Measurements from ENCODE around the gene NHERF2.

NHERF2 gene

DNA sequence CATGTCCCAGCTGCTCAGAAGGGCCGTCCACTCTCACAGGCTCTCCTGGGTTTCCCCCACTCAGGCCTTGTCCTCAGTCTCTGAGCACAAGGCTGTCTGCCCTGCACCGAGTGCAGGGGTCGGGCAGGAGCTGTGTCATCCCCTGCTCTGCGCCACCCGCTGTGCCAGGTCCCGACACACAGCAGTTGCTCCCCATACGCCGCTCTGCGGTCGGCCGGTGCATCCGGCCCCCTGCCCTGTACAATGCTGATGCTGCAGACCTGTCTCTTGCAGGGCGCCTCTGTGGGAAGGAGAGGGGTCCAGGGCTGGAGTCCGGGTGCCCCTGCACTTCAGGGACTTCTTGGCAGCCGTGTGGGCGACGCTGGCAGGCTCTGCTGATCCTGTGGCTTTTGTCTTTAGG is 27.2 kb downstream of the NHERF2 start:
- no peak for DNase-seq
- TF ChIP-seq GATA1 (IDR thresholded peaks at IDR 0.05; ENCODE audit: low read depth, low read length), result no peak
- no peak for TF ChIP-seq POLR2A (IDR thresholded peaks at IDR 0.05; ENCODE audit: low read length)

DNA sequence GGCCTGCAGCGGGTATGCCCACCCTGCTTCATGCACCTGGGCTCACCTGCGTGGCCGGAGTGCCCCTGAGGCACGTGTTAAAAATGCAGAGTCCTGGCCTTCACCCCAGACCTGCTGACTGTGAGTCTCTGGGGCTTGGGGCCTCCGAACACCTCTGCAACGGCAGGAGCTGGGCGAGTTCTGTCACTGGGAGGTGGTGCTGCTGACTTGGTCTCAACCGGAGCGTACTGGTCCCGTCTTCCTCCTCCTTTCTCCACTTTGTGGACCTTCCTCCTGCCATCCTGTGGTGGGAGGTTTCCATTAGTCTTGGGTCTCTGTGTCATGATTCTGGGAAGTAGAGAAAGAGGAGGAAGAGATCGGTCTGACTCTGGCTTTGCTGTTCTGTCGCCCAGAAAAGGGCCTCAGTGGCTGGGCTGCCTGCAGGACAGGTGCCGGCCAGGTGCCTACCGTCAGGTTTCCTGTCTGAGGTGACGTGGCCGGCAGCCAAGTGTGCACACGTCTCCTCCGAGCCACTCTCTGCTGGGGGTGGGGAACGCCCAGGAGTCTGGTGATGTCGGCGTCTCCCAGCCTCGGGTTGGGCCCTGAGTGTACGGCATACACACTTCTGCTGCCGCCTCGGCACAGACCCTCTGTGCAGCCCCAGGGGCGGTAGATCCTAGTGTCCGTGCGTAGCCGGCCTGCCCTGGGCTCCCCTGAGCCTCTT is 28.0 kb downstream of the NHERF2 start:
- no peak for TF ChIP-seq POLR2A (IDR thresholded peaks at IDR 0.05; ENCODE audit: low read length)
- no peak for TF ChIP-seq GATA1 (IDR thresholded peaks at IDR 0.05; ENCODE audit: low read depth, low read length)
- no peak for DNase-seq

DNA sequence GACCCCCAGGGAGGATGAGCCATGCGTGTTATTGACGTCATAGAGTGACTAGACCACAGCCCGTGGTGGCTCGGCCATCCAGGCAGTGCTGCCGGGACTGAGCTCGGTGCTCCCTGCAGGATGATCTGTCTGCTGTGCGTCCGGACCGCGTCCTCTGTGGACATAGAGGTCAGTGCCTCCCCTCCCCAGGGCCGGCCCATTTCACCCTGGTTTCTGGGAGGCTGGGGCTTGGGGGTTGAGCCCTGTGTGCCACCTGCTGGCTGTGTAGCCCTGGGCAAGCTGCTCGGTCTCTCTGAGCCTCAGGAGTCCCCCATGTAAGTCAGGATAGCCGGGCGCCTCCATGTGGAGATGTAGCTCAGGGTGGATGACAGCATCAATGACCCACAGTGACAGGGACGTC is 29.4 kb downstream of the NHERF2 start:
- DNase-seq, result no peak

DNA sequence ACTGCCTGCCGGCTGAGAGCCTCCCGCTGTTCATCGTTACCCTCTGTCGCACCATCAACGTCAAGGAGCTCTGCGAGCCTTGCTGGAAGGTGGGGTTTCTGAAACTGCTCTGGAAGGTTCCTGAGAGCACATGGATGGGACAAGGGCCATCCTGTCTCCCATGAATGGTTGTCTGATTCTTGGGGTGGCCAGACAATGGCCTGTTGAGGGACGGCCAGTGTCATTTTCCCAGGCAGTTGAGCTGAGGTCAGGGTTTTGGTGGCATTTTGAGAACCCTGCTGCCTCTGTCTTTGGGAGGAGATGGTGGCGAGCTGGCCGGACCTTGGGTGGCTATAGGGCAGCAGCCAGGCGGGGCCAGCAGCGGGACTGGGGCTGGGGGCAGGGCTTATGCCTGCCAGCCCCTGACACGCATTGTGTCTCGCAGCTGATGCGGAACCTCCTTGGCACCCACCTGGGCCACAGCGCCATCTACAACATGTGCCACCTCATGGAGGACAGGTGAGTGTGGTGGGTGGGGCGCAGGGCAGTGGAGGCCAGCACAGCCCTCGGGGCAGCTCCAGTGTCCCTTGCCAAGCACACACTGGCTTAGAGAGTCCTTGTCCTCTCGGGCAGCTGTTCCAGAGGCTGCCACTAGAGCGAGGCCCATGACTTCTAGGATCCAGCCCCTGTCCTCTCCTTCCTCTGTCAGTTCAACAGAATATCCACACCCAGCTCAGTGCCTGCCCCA is 30.1 kb downstream of the NHERF2 start:
- TF ChIP-seq GATA1 (IDR thresholded peaks at IDR 0.05; ENCODE audit: low read depth, low read length) (no peak), POLR2A (IDR thresholded peaks at IDR 0.05; ENCODE audit: low read length) (no peak)
- DNase-seq, result no peak

More for the DNA sequence above, 29.4 kb downstream of the NHERF2 start:
- no peak for TF ChIP-seq POLR2A (IDR thresholded peaks at IDR 0.05; ENCODE audit: low read length)
- no peak for TF ChIP-seq GATA1 (IDR thresholded peaks at IDR 0.05; ENCODE audit: low read depth, low read length)

DNA sequence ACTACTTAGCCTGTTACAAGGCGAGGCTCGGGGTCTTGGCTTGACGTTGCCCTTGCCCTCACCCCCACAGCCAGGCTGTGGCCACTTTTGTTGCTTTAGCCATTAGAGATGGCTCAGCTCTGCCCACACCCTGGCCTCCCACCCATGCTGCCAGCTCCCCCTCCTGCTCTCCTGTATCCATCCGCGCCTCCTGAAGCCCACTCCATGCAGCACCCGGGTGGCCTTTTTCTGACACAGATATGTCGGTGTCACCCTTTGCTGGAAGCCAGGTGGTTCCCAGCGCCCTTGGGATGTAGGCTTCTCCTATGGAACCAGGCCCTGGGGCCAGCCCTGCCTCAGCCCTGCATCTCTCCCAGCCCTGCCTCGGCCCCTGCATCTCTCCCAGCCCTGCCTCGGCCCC is 30.7 kb downstream of the NHERF2 start:
- no peak for DNase-seq
- TF ChIP-seq POLR2A (IDR thresholded peaks at IDR 0.05; ENCODE audit: low read length) (no peak), GATA1 (IDR thresholded peaks at IDR 0.05; ENCODE audit: low read depth, low read length) (no peak)

DNA sequence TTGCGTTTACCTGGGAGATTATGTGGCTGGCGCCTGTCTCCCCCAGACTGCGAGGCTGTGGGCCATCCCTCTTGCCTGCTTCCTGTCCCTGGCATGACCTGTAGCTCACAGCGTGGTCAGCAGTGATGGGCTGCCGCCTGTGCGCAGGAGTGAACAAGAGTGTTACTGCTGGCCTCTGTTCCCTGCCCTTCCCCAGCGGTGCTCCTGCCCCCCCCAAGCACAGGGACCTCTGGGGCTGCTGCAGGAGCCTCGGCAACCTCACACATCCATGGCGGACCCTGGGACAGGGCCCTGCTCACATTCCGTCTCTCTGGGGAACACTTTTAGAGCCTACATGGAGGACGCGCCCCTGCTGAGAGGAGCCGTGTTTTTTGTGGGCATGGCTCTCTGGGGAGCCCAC is 31.7 kb downstream of the NHERF2 start:
- TF ChIP-seq POLR2A (IDR thresholded peaks at IDR 0.05; ENCODE audit: low read length) (no peak), GATA1 (IDR thresholded peaks at IDR 0.05; ENCODE audit: low read depth, low read length) (no peak)
- DNase-seq, result no peak

DNA sequence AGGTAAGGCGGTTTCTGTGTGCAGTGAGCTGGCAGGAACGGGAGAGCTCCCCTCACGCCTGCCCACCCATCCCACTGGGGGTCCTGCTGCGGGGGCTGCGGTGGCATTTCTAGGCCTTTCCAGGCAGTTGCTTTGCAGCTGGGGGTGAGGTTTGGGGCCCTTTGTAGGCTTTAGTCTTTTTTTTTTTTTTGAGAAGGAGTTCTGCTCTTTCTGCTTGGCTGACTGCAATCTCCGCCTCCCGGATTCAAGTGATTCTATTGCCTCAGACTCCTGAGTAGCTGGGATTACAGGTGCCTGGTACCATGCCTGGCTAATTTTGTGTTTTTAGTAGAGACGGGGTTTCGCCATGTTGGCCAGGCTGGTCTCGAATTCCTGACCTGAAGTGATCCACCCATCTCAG is 32.2 kb downstream of the NHERF2 start:
- TF ChIP-seq POLR2A (IDR thresholded peaks at IDR 0.05; ENCODE audit: low read length) (no peak), GATA1 (IDR thresholded peaks at IDR 0.05; ENCODE audit: low read depth, low read length) (no peak)

DNA sequence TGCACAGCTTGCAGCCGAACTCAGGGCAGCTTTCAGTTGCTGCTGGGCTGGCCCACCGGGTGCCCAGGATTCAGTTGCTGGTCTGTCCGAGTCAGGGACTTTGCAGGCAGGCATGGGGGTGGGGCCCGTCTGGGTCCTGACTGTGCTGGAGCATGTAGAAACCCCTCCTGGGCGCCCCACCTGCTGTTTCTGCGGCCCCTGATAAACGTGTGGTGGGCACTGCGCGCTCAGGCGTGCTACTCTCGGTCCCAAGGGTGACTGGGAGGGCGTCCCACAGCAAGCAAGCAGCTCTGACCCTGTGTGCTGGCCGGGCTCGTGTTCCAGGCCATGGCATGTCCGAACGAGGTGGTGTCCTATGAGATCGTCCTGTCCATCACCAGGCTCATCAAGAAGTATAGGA is 33.6 kb downstream of the NHERF2 start:
- no peak for DNase-seq
- TF ChIP-seq GATA1 (IDR thresholded peaks at IDR 0.05; ENCODE audit: low read depth, low read length) (no peak), POLR2A (IDR thresholded peaks at IDR 0.05; ENCODE audit: low read length) (no peak)

More for the DNA sequence above, 32.2 kb downstream of the NHERF2 start:
- no peak for DNase-seq

DNA sequence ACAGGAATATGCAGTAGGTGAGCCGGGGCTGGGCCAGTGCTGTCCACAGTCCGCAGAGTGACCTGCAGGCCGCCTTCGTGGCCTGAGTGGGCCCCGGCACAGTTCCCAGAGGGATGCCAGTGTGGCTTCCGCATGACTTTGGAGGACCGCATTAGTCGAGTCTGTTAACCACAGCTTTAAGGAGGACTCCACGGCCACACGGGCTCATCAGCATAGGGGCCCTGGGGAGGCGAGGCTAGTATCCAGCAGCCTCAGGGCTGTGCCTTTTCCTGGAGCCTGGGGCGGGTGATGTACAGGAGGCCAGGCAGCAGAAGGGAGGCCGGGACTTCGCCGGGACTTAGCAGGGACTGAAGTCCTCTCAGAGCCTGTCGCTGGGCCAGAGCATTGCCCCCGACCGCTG is 34.3 kb downstream of the NHERF2 start:
- DNase-seq, result no peak
- TF ChIP-seq POLR2A (IDR thresholded peaks at IDR 0.05; ENCODE audit: low read length), result no peak
- TF ChIP-seq GATA1 (IDR thresholded peaks at IDR 0.05; ENCODE audit: low read depth, low read length), result no peak

DNA sequence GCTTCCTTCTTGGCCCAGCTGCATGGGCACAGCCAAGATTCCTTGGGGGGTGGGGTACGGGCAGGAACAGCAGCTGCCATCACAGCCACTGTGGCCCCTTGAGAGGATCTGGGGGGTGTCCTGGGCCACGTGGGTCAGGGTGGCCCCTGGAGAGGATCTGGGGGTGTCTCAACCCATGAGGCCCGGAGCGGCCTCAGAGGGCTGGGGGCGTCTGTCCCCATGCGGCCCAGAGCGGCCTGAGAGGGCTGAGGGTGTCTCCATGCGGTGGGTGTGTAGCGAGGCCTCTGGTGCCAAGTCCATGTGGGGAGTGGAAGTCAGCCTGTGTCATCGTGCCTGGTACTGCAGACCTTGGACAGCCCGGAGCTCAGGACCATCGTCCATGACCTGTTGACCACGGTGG is 34.8 kb downstream of the NHERF2 start:
- DNase-seq, result no peak
- no peak for TF ChIP-seq GATA1 (IDR thresholded peaks at IDR 0.05; ENCODE audit: low read depth, low read length)
- no peak for TF ChIP-seq POLR2A (IDR thresholded peaks at IDR 0.05; ENCODE audit: low read length)

DNA sequence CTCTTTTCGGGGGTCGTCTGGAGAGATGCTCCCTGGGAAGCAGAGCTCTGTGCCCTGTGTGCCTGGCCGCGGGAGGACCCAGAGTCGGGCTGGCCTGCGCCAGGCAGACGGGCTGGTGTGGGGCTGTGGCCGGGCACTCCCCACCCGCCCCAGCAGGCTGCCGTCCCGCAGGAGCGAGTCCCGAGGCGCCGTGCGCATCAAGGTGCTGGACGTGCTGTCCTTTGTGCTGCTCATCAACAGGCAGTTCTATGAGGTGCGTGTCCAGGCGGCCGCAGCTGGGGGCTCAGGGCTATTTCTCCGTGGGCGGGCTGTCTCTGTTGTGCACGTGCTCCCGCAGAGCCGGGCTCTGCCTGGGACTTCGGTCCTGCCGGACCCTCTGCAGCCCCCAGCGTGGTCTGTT is 36.1 kb downstream of the NHERF2 start:
- TF ChIP-seq POLR2A (IDR thresholded peaks at IDR 0.05; ENCODE audit: low read length), result no peak
- no peak for TF ChIP-seq GATA1 (IDR thresholded peaks at IDR 0.05; ENCODE audit: low read depth, low read length)
- DNase-seq, result no peak

DNA sequence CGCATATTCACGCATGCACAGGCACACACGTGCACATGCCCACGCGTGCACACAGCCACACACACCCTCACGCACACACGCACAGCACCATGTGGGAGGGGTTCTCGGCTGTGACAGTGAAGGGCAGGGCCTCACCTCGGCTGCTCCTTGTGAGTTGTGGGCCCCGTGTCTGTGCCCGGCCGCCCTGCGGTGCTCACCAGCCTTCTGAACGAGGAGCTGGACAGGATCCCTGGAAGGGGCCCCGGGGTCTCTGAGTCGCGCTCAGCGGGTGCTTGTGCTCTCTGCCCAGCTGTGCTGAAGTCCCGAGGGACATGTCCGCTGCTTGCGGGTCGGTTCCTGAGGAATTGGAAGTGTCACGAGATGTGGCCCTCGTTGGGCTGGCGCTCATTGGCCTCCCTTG is 37.2 kb downstream of the NHERF2 start:
- DNase-seq, result no peak
- TF ChIP-seq POLR2A (IDR thresholded peaks at IDR 0.05; ENCODE audit: low read length) (no peak), GATA1 (IDR thresholded peaks at IDR 0.05; ENCODE audit: low read depth, low read length) (no peak)

DNA sequence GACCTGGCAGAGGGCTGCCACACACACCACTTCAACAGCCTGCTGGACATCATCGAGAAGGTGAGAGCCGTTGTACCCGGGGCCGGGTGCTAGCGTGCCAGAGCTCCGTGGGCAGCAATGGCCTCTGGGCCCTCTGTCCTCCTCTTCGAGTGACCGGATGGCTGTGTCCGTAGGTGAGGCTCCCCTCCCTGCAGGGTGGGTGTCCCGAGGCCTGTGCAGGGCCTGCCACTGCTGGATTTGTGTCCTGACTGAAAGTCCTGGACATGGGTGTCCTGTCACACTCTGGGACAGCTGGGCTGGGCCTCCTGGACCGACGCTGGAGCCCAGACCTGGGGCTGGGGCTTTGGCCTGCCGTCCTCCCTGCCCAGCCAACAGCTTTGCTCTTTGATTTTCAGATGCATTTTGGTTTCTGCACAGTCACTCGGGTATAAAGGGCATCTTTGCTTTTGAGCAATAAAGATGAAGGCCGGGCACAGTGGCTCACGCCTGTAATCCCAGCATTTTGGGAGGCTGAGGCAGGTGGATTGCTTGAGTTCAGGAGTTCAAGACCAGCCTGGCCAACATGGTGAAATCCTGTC is 37.8 kb downstream of the NHERF2 start:
- TF ChIP-seq POLR2A (IDR thresholded peaks at IDR 0.05; ENCODE audit: low read length), result no peak
- TF ChIP-seq GATA1 (IDR thresholded peaks at IDR 0.05; ENCODE audit: low read depth, low read length), result no peak
- DNase-seq, result no peak

DNA sequence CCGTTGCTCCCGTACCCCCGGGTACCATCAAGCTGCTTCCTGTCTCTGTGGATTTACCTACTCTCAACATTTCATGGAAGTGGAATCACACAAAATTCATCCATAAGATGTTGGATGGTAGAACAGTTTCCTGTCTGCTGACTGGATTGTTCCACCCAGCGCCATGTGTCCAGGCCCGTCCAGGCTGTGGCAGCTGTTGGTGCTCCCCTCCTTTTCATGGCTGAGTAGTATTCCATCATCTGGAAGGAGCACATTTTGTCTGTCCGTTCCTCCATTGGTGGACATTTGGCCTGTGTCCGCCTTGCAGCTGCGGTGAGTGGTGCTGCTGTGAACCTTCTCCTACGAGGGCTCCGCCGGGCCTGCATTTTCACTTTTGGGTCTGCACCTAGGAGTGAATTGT is 39.4 kb downstream of the NHERF2 start:
- no peak for DNase-seq
- no peak for TF ChIP-seq POLR2A (IDR thresholded peaks at IDR 0.05; ENCODE audit: low read length)
- TF ChIP-seq GATA1 (IDR thresholded peaks at IDR 0.05; ENCODE audit: low read depth, low read length), result no peak
